Right renal cortex interstitium (tissue), 3 donors: ENCODE results near the gene PCNX1. TPM values are rescaled to one million over a fixed set of nuclear protein-coding genes. Genes with fewer than 3 reads are reported as not detected.
"Not testable (repeated sequence)": the region's sequence is repeated elsewhere in the genome, so short reads cannot be mapped to it uniquely, and the experiment has no call there.

Experiments
- DNase-seq, 3 donors: peaks; one replicate each; pipeline ENCODE4 v3.0.0-alpha.2; 2013; ENCODE audit warnings: low read depth in 3 of 3, low spot score in 2 of 3
- polyA plus RNA-seq, 3 donors: library from polyadenylated mRNA; unstranded; fragments of 120-200 nt; gene quantifications; one replicate each; pipeline ENCODE4 v1.2.1, GENCODE V29; 2013; ENCODE audit not compliant: insufficient read length in 3 of 3

The PCNX1 gene
- polyA plus RNA-seq, 3 donors = 45.8 to 49.2 (median 49.2) TPM

GRCh38 chr14:71005076-71005475 is 97.8 kb downstream of the PCNX1 start:
- no peak for DNase-seq

GRCh38 chr14:71006200-71006563 is 98.9 kb downstream of the PCNX1 start:
- no peak for DNase-seq

- DNase-seq = no peak
Measured at GRCh38 chr14:71011479-71011878, 104.2 kb downstream of the PCNX1 start.

- DNase-seq = no peak
Measured at GRCh38 chr14:71012888-71013287, 105.6 kb downstream of the PCNX1 start.

GRCh38 chr14:71013551-71014192 is 106.4 kb downstream of the PCNX1 start:
- DNase-seq = peak in 1 of 3 donors; percentile 10

GRCh38 chr14:71019917-71020316 is 112.7 kb downstream of the PCNX1 start:
- not testable (repeated sequence) for DNase-seq

GRCh38 chr14:71021347-71022011 is 114.2 kb downstream of the PCNX1 start:
- no peak for DNase-seq

GRCh38 chr14:71022012-71022869 is 115.0 kb downstream of the PCNX1 start:
- DNase-seq = no peak

- no peak for DNase-seq
Measured at GRCh38 chr14:71022939-71023338, 115.7 kb downstream of the PCNX1 start.

- no peak for DNase-seq
Measured at GRCh38 chr14:71029236-71029781, 122.0 kb downstream of the PCNX1 start.

- DNase-seq = no peak
Measured at GRCh38 chr14:71031000-71031399, 123.7 kb downstream of the PCNX1 start.

- no peak for DNase-seq
Measured at GRCh38 chr14:71036433-71036832, 129.2 kb downstream of the PCNX1 start.

GRCh38 chr14:71048393-71048792 is 141.1 kb downstream of the PCNX1 start:
- no peak for DNase-seq

- no peak for DNase-seq
Measured at GRCh38 chr14:71049435-71050133, 142.3 kb downstream of the PCNX1 start.

- no peak for DNase-seq
Measured at GRCh38 chr14:71050227-71050823, 143.1 kb downstream of the PCNX1 start.

- no peak for DNase-seq
Measured at GRCh38 chr14:71054706-71055105, 147.4 kb downstream of the PCNX1 start.

- DNase-seq = no peak
Measured at GRCh38 chr14:71056168-71056567, 148.9 kb downstream of the PCNX1 start.

GRCh38 chr14:71060274-71060673 is 153.0 kb downstream of the PCNX1 start:
- no peak for DNase-seq

GRCh38 chr14:71060825-71061455 is 153.7 kb downstream of the PCNX1 start:
- no peak for DNase-seq

- DNase-seq = no peak
Measured at GRCh38 chr14:71061458-71061857, 154.2 kb downstream of the PCNX1 start.
